MM.1S (cell line): Measurements from ENCODE around the gene RPL10A.

Experiments
- DNase-seq: peaks from one replicate; pipeline ENCODE4 v3.0.0-alpha.2; 2015
- H2AFZ ChIP-seq: fragments of 300-600 bp; sonication (generic); 2 replicates; pipeline ENCODE4 v1.6.0; 2016; ENCODE audit warnings: antibody characterized with exemption, low read length
- H3F3A ChIP-seq: fragments of 300-600 bp; sonication (generic); 2 replicates; pipeline ENCODE4 v1.6.1; 2016; ENCODE audit warnings: mild to moderate bottlenecking, antibody characterized with exemption, low read length, moderate library complexity, mixed read lengths; ENCODE audit not compliant: insufficient read depth
- H3K27ac ChIP-seq: fragments of 300-600 bp; sonication (generic); 2 replicates; pipeline ENCODE4 v1.5.1; 2016; ENCODE audit warnings: mild to moderate bottlenecking, low read length
- H3K27me3 ChIP-seq: fragments of 300-600 bp; sonication (generic); replicated peaks from 2 replicates; pipeline ENCODE4 v1.6.0; 2016; ENCODE audit warnings: low read length; ENCODE audit not compliant: insufficient read depth
- H3K36me3 ChIP-seq: fragments of 300-600 bp; sonication (generic); replicated peaks from 2 replicates; pipeline ENCODE4 v1.6.1; 2016; ENCODE audit warnings: mild to moderate bottlenecking, low read length, mixed read lengths; ENCODE audit not compliant: insufficient read depth
- H3K4me1 ChIP-seq: fragments of 300-600 bp; sonication (generic); 2 replicates; pipeline ENCODE4 v1.6.1; 2016; ENCODE audit warnings: low read length, mixed read lengths
- H3K4me2 ChIP-seq: fragments of 300-600 bp; sonication (generic); 2 replicates; pipeline ENCODE4 v1.6.0; 2016; ENCODE audit warnings: low read depth, low read length
- H3K4me3 ChIP-seq: fragments of 300-600 bp; sonication (generic); 2 replicates; pipeline ENCODE4 v1.5.1; 2016; ENCODE audit warnings: low read length, mixed read lengths
- H3K79me2 ChIP-seq: fragments of 300-600 bp; sonication (generic); 2 replicates; pipeline ENCODE4 v1.6.1; 2016; ENCODE audit warnings: mixed run types, low read length, mixed read lengths
- H3K9ac ChIP-seq: fragments of 300-600 bp; sonication (generic); 2 replicates; pipeline ENCODE4 v1.6.1; 2016; ENCODE audit warnings: low read length, mixed read lengths
- H3K9me2 ChIP-seq: fragments of 300-600 bp; sonication (generic); replicated peaks from 2 replicates; pipeline ENCODE4 v1.6.1; 2016; ENCODE audit warnings: mild to moderate bottlenecking, low read length, mixed read lengths; ENCODE audit not compliant: insufficient read depth
- H3K9me3 ChIP-seq: fragments of 300-600 bp; sonication (generic); replicated peaks from 2 replicates; pipeline ENCODE4 v1.6.1; 2016; ENCODE audit warnings: mild to moderate bottlenecking, low read length, mixed read lengths; ENCODE audit not compliant: insufficient read depth
- H4K20me1 ChIP-seq: fragments of 300-600 bp; sonication (generic); 2 replicates; pipeline ENCODE4 v1.6.1; 2016; ENCODE audit warnings: mild to moderate bottlenecking, low read length, moderate library complexity, mixed read lengths; ENCODE audit not compliant: insufficient read depth
- EZH2 ChIP-seq: fragments of 300-600 bp; sonication (generic); optimal IDR thresholded peaks from 2 replicates; pipeline ENCODE3; 2017; ENCODE audit warnings: low read depth, mild to moderate bottlenecking, antibody characterized with exemption, low read length, mixed read lengths
- EZH2phosphoT487 ChIP-seq: fragments of 300-600 bp; sonication (generic); IDR thresholded peaks from 2 replicates; pipeline ENCODE4 v1.6.1; 2018; ENCODE audit warnings: antibody characterized with exemption, low read length
- TF ChIP-seq, protein P1 (sequence below): fragments of 300-600 bp; sonication (generic); IDR thresholded peaks from 2 replicates; pipeline ENCODE4 v1.5.1; 2016; ENCODE audit warnings: antibody characterized with exemption, low read length, mixed read lengths

RPL10A gene

GRCh38 chr6:35457907-35458306 lies 10.3 kb upstream of the RPL10A start:
- Histone ChIP-seq H3K9ac (no peak overlapping the region), H2AFZ (no peak overlapping the region), H3K27me3 (no peaks in the 10 kb centered on the region), H3F3A (no peaks in the 10 kb centered on the region), H3K27ac (no peak overlapping the region), H3K9me2 (no peaks in the 10 kb centered on the region), H4K20me1 (no peaks in the 10 kb centered on the region), H3K36me3 (no peaks in the 10 kb centered on the region), H3K4me2 (no peak overlapping the region), H3K4me3 (no peak overlapping the region), H3K79me2 (0 out of 2 replicates have a peak, but pooled peaks cover 4% of the 10 kb centered on the region), H3K9me3 (no peaks in the 10 kb centered on the region), H3K4me1 (0 out of 2 replicates have a peak, but pooled peaks cover 6% of the 10 kb centered on the region)
- DNase-seq = no peak
- TF ChIP-seq EZH2phosphoT487 (no peak), EZH2 (no peak)
- TF ChIP-seq, protein P1, sequence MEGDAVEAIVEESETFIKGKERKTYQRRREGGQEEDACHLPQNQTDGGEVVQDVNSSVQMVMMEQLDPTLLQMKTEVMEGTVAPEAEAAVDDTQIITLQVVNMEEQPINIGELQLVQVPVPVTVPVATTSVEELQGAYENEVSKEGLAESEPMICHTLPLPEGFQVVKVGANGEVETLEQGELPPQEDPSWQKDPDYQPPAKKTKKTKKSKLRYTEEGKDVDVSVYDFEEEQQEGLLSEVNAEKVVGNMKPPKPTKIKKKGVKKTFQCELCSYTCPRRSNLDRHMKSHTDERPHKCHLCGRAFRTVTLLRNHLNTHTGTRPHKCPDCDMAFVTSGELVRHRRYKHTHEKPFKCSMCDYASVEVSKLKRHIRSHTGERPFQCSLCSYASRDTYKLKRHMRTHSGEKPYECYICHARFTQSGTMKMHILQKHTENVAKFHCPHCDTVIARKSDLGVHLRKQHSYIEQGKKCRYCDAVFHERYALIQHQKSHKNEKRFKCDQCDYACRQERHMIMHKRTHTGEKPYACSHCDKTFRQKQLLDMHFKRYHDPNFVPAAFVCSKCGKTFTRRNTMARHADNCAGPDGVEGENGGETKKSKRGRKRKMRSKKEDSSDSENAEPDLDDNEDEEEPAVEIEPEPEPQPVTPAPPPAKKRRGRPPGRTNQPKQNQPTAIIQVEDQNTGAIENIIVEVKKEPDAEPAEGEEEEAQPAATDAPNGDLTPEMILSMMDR = no peak

- Histone ChIP-seq H3K27me3 (no peaks in the 10 kb centered on the region), H3K36me3 (no peaks in the 10 kb centered on the region), H3K4me1 (no peaks in the 10 kb centered on the region), H3K9ac (no peak overlapping the region), H3K4me3 (no peak overlapping the region), H3K4me2 (no peak overlapping the region), H3K9me3 (no peaks in the 10 kb centered on the region), H3K9me2 (no peaks in the 10 kb centered on the region), H3K79me2 (no peaks in the 10 kb centered on the region), H3K27ac (no peak overlapping the region), H3F3A (no peaks in the 10 kb centered on the region), H4K20me1 (no peaks in the 10 kb centered on the region), H2AFZ (no peak overlapping the region)
- TF ChIP-seq, protein P1 = no peak
- TF ChIP-seq EZH2 = no peak
- no peak for TF ChIP-seq EZH2phosphoT487
- no peak for DNase-seq
These were observed 6.9 kb upstream of the RPL10A start for GRCh38 chr6:35461270-35461669.

- no peak overlapping the region for H3K27ac ChIP-seq
- no peaks in the 10 kb centered on the region for H4K20me1 ChIP-seq
- no peak overlapping the region for H2AFZ ChIP-seq
- no peaks in the 10 kb centered on the region for H3K9me2 ChIP-seq
- no peak overlapping the region for H3K4me2 ChIP-seq
- no peaks in the 10 kb centered on the region for H3K27me3 ChIP-seq
- H3F3A ChIP-seq = peaks cover under 1% of the 10 kb centered on the region; the same call in 1 of the 2 replicates
- no peak for DNase-seq
- no peak for TF ChIP-seq EZH2
- TF ChIP-seq EZH2phosphoT487 = no peak
- TF ChIP-seq, protein P1 = no peak
- H3K79me2 ChIP-seq = peaks cover 2% of the 10 kb centered on the region
- no peaks in the 10 kb centered on the region for H3K36me3 ChIP-seq
- no peaks in the 10 kb centered on the region for H3K9me3 ChIP-seq
- peaks cover 5% of the 10 kb centered on the region for H3K4me1 ChIP-seq
- H3K4me3 ChIP-seq = no peak overlapping the region
- no peak overlapping the region for H3K9ac ChIP-seq
These were observed 4.9 kb upstream of the RPL10A start for GRCh38 chr6:35463292-35463691.
